OCI-LY1 (cell line): ENCODE results near the gene SMC4.

Experiments
- H2AFZ ChIP-seq: fragments of 200-600 bp; sonication (generic), shearing (Covaris generic); 2 replicates; pipeline ENCODE4 v1.6.0; 2014; ENCODE audit warnings: antibody characterized with exemption, mild to moderate bottlenecking, low read length
- H3F3A ChIP-seq: fragments of 200-600 bp; sonication (generic), shearing (Covaris generic); 2 replicates; pipeline ENCODE4 v1.6.0; 2014; ENCODE audit warnings: mild to moderate bottlenecking, antibody characterized with exemption, low read length, moderate library complexity; ENCODE audit not compliant: insufficient read depth
- H3K27ac ChIP-seq: fragments of 200-600 bp; sonication (generic); 2 replicates; pipeline ENCODE4 v1.5.1; 2014; ENCODE audit warnings: low read length, mixed run types, mild to moderate bottlenecking, low read depth; ENCODE audit not compliant: poor library complexity, severe bottlenecking
- H3K27me3 ChIP-seq: fragments of 200-600 bp; sonication (generic); 2 replicates; pipeline ENCODE4 v1.6.0; 2014; ENCODE audit warnings: antibody characterized with exemption, mild to moderate bottlenecking, low read length, moderate library complexity; ENCODE audit not compliant: insufficient read depth
- H3K36me3 ChIP-seq: fragments of 200-600 bp; sonication (generic); 2 replicates; pipeline ENCODE4 v1.6.1; 2014; ENCODE audit warnings: mild to moderate bottlenecking, antibody characterized with exemption, low read length, moderate library complexity, mixed read lengths; ENCODE audit not compliant: insufficient read depth
- H3K4me1 ChIP-seq: fragments of 200-600 bp; sonication (generic); 2 replicates; pipeline ENCODE4 v1.5.1; 2014; ENCODE audit warnings: mild to moderate bottlenecking, low read length, moderate library complexity; ENCODE audit not compliant: insufficient read depth, severe bottlenecking
- H3K4me2 ChIP-seq: fragments of 200-600 bp; sonication (generic), shearing (Covaris generic); 2 replicates; pipeline ENCODE4 v1.6.1; 2014; ENCODE audit warnings: low read length
- H3K4me3 ChIP-seq: fragments of 200-600 bp; sonication (generic); 2 replicates; pipeline ENCODE4 v1.5.1; 2014; ENCODE audit warnings: low read length, low read depth, mild to moderate bottlenecking, mixed read lengths; ENCODE audit not compliant: poor library complexity, severe bottlenecking
- H3K79me2 ChIP-seq: fragments of 200-600 bp; shearing (Covaris generic); 2 replicates; pipeline ENCODE4 v1.6.1; 2016; ENCODE audit warnings: mixed run types, low read length, mixed read lengths; ENCODE audit not compliant: insufficient read depth
- H3K9ac ChIP-seq: fragments of 200-600 bp; sonication (generic), shearing (Covaris generic); 2 replicates; pipeline ENCODE4 v1.6.1; 2014; ENCODE audit warnings: mild to moderate bottlenecking, low read length, mixed read lengths
- H3K9me2 ChIP-seq: fragments of 200-600 bp; sonication (generic), shearing (Covaris generic); 2 replicates; pipeline ENCODE4 v1.6.1; 2014; ENCODE audit warnings: low read depth, mild to moderate bottlenecking, low read length, mixed read lengths
- H3K9me3 ChIP-seq: fragments of 200-600 bp; shearing (Covaris generic); 2 replicates; pipeline ENCODE4 v1.6.1; 2014; ENCODE audit warnings: low read length, mixed read lengths
- H4K20me1 ChIP-seq: fragments of 200-600 bp; sonication (generic), shearing (Covaris generic); 2 replicates; pipeline ENCODE4 v1.6.0; 2016; ENCODE audit warnings: mild to moderate bottlenecking, low read length; ENCODE audit not compliant: insufficient read depth
- EZH2 ChIP-seq: fragments of 200-600 bp; sonication (generic), shearing (Covaris generic); IDR thresholded peaks from 2 replicates; pipeline ENCODE4 v1.8.0; 2017; ENCODE audit warnings: borderline replicate concordance, mixed run types, mild to moderate bottlenecking, antibody characterized with exemption, low read length, moderate library complexity, mixed read lengths
- TF ChIP-seq, protein P1 (sequence below): fragments of 200-600 bp; sonication (generic), shearing (Covaris generic); IDR thresholded peaks from 2 replicates; pipeline ENCODE4 v1.5.1; 2017; ENCODE audit warnings: mild to moderate bottlenecking, antibody characterized with exemption, low read length, moderate library complexity, mixed read lengths

The SMC4 gene

DNA sequence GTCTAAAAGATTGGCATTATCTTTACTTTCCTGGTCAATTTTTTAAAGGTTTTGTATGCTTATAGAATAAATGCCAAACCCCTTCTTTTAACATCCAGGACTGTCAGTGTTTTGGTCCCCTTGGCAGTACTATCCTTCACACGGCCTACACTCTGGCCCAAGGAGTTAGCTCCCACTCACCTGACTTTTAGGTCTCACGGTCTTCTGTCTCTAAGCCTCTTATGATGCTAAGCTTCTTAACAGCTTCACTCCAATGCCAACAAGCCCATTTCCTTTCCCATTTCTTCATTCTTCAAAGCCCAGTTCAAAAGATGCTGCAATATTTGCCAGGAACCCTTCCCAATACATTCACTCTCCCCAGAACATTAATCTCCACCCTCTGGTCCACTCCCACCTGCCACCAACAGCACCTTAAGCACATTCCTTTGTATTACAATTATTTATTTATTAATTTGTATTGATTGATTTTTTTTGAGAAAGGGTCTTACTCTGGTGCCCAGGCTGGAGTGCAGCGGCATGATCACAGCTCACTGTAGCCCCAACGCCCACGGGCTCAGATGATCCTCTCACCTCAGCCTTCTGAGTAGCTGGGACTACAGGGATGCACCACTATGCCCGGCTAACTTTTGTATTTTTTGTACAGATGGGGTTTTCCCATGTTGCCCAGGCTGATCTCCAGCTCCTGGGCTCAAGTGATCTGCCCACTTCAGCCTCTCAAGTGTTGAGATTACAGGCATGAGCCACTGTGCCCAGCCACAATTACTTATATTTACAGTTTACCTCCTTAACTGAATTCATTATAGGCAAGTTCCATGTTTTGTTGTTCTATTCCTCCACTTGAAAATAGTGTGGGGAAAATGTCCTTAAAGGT, 28.2 kb upstream of the SMC4 start:
- H3K9me3 ChIP-seq, result no peaks in the 10 kb centered on the region
- no peaks in the 10 kb centered on the region for H3K27me3 ChIP-seq
- TF ChIP-seq, protein P1, sequence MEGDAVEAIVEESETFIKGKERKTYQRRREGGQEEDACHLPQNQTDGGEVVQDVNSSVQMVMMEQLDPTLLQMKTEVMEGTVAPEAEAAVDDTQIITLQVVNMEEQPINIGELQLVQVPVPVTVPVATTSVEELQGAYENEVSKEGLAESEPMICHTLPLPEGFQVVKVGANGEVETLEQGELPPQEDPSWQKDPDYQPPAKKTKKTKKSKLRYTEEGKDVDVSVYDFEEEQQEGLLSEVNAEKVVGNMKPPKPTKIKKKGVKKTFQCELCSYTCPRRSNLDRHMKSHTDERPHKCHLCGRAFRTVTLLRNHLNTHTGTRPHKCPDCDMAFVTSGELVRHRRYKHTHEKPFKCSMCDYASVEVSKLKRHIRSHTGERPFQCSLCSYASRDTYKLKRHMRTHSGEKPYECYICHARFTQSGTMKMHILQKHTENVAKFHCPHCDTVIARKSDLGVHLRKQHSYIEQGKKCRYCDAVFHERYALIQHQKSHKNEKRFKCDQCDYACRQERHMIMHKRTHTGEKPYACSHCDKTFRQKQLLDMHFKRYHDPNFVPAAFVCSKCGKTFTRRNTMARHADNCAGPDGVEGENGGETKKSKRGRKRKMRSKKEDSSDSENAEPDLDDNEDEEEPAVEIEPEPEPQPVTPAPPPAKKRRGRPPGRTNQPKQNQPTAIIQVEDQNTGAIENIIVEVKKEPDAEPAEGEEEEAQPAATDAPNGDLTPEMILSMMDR, result no peak
- TF ChIP-seq EZH2, result no peak
- no peaks in the 10 kb centered on the region for H3K9me2 ChIP-seq
- no peaks in the 10 kb centered on the region for H3K79me2 ChIP-seq
- H3K9ac ChIP-seq, result no peak overlapping the region
- no peaks in the 10 kb centered on the region for H4K20me1 ChIP-seq
- peak overlapping the region; percentile 80 for H3K27ac ChIP-seq
- peaks cover 40% of the 10 kb centered on the region for H3K36me3 ChIP-seq
- peaks cover 27% of the 10 kb centered on the region for H3K4me1 ChIP-seq
- no peak overlapping the region for H3K4me2 ChIP-seq
- no peak overlapping the region for H3K4me3 ChIP-seq
- no peak overlapping the region for H2AFZ ChIP-seq
- no peaks in the 10 kb centered on the region for H3F3A ChIP-seq

DNA sequence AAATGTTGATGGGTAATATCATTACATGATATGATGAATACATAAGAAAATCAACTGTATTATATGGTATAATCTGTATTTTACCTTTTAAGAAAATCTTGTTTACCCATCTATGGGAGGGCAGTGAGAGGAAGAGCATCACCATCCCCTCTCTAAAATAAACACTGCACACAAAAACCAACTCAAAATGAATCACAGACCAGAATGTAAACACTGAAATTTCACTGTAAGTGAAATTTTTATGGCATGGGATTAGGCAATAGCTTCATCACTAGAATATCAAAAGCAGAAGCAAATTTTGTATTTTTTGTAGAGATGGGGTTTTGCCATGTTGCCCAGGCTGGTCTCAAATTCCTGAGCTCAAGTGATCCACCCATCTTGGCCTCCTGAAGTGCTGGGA, 26.7 kb upstream of the SMC4 start:
- H2AFZ ChIP-seq, result no peak overlapping the region
- peaks cover 27% of the 10 kb centered on the region for H3K4me1 ChIP-seq

DNA sequence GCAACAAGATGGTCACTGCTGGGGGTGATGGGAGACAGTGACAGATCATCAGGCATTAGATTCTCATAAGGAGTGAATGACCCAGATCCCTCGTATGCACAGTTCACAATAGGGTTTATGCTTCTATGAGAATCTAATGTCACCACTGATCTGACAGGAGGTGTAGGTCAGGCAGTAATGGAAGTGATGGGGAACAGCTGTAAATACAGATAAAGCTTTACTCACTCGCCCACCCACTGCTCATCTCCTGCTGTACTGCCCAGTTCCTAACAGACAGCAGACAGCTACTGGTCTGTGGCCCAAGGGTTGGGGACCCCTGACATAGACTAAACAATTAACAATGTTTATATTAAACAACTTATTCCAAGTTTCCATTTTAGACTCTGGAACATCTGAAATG, 25.8 kb upstream of the SMC4 start:
- no peak overlapping the region for H2AFZ ChIP-seq
- no peak overlapping the region for H3K27ac ChIP-seq
- no peaks in the 10 kb centered on the region for H3F3A ChIP-seq
- no peak overlapping the region for H3K4me3 ChIP-seq
- TF ChIP-seq, protein P1, result no peak
- no peak for TF ChIP-seq EZH2
- no peak overlapping the region for H3K4me2 ChIP-seq
- H4K20me1 ChIP-seq, result no peaks in the 10 kb centered on the region
- H3K27me3 ChIP-seq, result no peaks in the 10 kb centered on the region
- H3K9ac ChIP-seq, result no peak overlapping the region
- H3K9me2 ChIP-seq, result no peaks in the 10 kb centered on the region
- no peaks in the 10 kb centered on the region for H3K79me2 ChIP-seq
- no peaks in the 10 kb centered on the region for H3K9me3 ChIP-seq
- H3K4me1 ChIP-seq, result peaks cover 21% of the 10 kb centered on the region
- H3K36me3 ChIP-seq, result peaks cover 42% of the 10 kb centered on the region

More for the DNA sequence above, 26.7 kb upstream of the SMC4 start:
- no peak for TF ChIP-seq EZH2
- TF ChIP-seq, protein P1, result no peak
- Histone ChIP-seq H3K79me2 (no peaks in the 10 kb centered on the region), H3K4me3 (no peak overlapping the region), H4K20me1 (no peaks in the 10 kb centered on the region), H3F3A (no peaks in the 10 kb centered on the region), H3K27me3 (no peaks in the 10 kb centered on the region), H3K9me3 (no peaks in the 10 kb centered on the region), H3K9me2 (no peaks in the 10 kb centered on the region), H3K9ac (no peak overlapping the region), H3K4me2 (no peak overlapping the region), H3K36me3 (peaks cover 42% of the 10 kb centered on the region), H3K27ac (no peak overlapping the region)
